Neuron (in vitro differentiated cells): ENCODE results near the gene KRT27.
"Not testable (repeated sequence)": the region's sequence is repeated elsewhere in the genome, so short reads cannot be mapped to it uniquely, and the experiment has no call there.

Experiments used
- H2AFZ ChIP-seq: one replicate; pipeline ENCODE4 v1.6.1; 2013; ENCODE audit warnings: low read depth, mild to moderate bottlenecking, inconsistent platforms, low read length, moderate library complexity
- H3K27me3 ChIP-seq: one replicate; pipeline ENCODE4 v1.6.1; 2013; ENCODE audit warnings: low read length; ENCODE audit not compliant: insufficient read depth
- H3K36me3 ChIP-seq: one replicate; pipeline ENCODE4 v1.6.1; 2013; ENCODE audit warnings: low read length; ENCODE audit not compliant: insufficient read depth
- H3K4me1 ChIP-seq: one replicate; pipeline ENCODE4 v1.6.1; 2013; ENCODE audit warnings: low read length; ENCODE audit not compliant: insufficient read depth
- H3K4me3 ChIP-seq: 2 replicates; pipeline ENCODE4 v1.5.1; 2013; ENCODE audit warnings: mild to moderate bottlenecking, low read length, moderate library complexity
- H3K9me3 ChIP-seq: one replicate; pipeline ENCODE4 v1.6.1; 2013; ENCODE audit warnings: low read length

Gene KRT27

DNA sequence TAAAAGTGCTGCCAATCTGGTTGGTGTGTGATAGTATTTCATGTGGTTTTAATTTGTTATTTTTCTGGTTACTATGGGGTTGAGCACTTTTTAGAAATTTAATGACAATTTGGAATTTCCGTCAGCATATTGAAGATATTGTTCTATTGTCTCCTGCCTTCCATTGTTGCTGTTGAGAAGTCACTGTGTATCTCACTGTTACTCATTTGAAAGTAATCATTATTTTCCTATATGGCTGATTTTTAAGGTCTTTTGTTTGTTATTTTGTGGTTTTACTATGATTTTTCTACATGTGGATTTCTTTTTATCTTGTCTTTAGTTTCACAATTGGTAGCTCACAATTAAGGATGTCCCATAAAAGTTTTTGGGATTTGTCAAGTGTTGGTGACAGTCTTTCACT, 18.6 kb downstream of the KRT27 start:
- peaks cover 4% of the 10 kb centered on the region for H3K9me3 ChIP-seq
- H3K27me3 ChIP-seq: no peaks in the 10 kb centered on the region
- no peaks in the 10 kb centered on the region for H3K4me1 ChIP-seq
- no peaks in the 10 kb centered on the region for H3K36me3 ChIP-seq
- H3K4me3 ChIP-seq: no peak overlapping the region
- no peak overlapping the region for H2AFZ ChIP-seq

DNA sequence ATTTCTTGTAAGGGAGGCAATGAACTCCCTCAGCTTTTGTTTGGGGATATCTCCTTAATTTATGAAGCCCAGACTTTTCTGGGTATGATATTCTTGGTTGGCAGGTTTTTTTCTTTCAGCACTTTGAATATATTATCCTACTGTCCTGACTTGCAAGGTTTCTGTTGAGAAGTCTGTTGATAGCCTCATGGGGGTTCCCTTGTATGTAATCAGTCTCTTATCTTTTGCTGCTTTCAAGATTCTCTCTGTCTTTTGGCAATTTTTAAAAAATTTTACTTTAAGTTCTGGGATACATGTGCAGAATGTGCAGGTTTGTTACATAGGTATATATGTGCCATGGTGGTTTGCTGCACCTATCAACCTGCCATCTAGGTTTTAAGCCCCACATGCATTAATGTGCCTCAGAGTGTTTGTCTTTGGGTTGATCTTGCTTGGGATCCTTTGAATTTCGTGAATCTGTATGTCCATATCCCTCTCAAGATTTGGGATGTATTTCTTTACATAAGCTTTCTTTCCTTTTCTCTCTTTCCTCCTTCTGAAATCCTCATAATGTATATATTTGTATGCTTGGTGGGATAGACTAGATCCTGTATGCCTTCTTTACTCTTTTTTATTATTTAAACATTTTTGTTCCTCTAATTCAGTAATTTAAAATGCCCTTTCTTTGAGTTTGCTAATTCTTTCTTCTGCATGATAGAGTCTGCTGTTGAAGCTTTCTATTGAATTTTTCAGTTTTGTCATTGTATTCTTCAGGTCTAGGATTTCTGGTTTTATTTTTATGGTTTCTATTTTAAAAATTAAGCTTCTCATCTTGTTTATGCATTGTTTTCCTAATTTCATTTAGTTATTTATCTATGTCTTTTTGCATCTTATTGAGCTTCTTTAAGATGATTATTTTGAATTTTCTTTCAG, 22.0 kb downstream of the KRT27 start:
- H3K4me3 ChIP-seq: no peak overlapping the region
- H3K9me3 ChIP-seq: peaks cover 4% of the 10 kb centered on the region
- H3K4me1 ChIP-seq: no peaks in the 10 kb centered on the region
- no peaks in the 10 kb centered on the region for H3K36me3 ChIP-seq
- H3K27me3 ChIP-seq: no peaks in the 10 kb centered on the region
- no peak overlapping the region for H2AFZ ChIP-seq

GRCh38 chr17:40755231-40755630, 27.1 kb downstream of the KRT27 start, which contains the start of gene KRT25:
Gene KRT25, minus strand, starts transcription at chr17:40755331. Its CDS starts 60 bp downstream, at chr17:40755271.
- Histone ChIP-seq H3K27me3 (peaks cover 2% of the 10 kb centered on the region), H3K4me3 (no peak within 1 kb of the TSS), H3K9me3 (peaks cover 2% of the 10 kb centered on the region), H3K36me3 (no peaks in the 10 kb centered on the region), H2AFZ (no peak within 1 kb of the TSS), H3K4me1 (no peaks in the 10 kb centered on the region)

GRCh38 chr17:40753804-40754203, 28.5 kb downstream of the KRT27 start:
- Histone ChIP-seq H3K9me3 (no peaks in the 10 kb centered on the region), H3K27me3 (peaks cover 4% of the 10 kb centered on the region), H2AFZ (no peak overlapping the region), H3K4me1 (no peaks in the 10 kb centered on the region), H3K4me3 (no peak overlapping the region), H3K36me3 (no peaks in the 10 kb centered on the region)

DNA sequence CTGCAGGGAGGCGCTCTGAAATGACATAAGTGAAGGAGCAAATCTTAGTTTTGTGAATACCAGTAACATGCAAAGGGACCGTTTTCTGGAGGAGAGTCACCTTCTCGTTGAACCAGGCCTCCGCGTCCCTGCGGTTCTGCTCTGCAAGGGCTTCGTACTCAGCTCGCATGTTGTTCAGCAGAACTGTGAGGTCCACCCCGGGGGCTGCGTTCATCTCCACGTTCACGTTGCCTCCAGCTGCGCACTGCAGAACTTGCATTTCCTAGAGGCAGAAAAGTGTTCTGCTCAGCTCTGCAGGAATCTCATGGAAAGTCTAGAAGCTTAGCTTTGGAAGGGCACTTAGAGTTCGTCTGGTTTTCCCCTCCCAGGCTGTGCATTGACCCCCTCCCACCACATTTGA, 31.3 kb downstream of the KRT27 start:
- Histone ChIP-seq H2AFZ (no peak overlapping the region), H3K36me3 (no peaks in the 10 kb centered on the region), H3K9me3 (no peaks in the 10 kb centered on the region), H3K4me3 (no peak overlapping the region), H3K27me3 (peaks cover 4% of the 10 kb centered on the region), H3K4me1 (no peaks in the 10 kb centered on the region)

DNA sequence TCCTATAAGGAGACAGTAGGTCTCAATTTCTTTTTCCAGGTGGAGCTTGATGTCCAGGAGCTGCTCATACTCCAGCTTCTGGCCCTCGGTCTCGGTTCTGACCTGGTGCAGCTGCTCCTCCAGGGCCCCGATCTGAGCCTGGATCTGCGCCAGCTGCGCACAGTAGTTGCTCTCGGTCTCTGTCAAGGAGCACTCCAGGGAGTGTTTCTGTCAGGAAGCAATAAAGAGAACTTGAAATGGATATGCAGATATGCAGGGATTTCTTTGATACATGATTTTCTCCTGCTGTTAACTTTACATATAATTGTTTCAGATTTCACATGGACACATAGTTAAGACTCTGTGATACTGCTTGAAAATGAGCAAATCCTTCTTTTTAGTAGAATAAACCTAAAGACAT, 32.0 kb downstream of the KRT27 start:
- no peaks in the 10 kb centered on the region for H3K4me1 ChIP-seq
- H3K27me3 ChIP-seq: peaks cover 4% of the 10 kb centered on the region
- no peak overlapping the region for H3K4me3 ChIP-seq
- H2AFZ ChIP-seq: no peak overlapping the region
- H3K9me3 ChIP-seq: no peaks in the 10 kb centered on the region
- no peaks in the 10 kb centered on the region for H3K36me3 ChIP-seq

GRCh38 chr17:40748666-40749065, 33.7 kb downstream of the KRT27 start:
- H3K4me3 ChIP-seq, H3K36me3 ChIP-seq, H2AFZ ChIP-seq, H3K27me3 ChIP-seq, H3K4me1 ChIP-seq, H3K9me3 ChIP-seq: not testable (repeated sequence)

- no peaks in the 10 kb centered on the region for H3K9me3 ChIP-seq
- no peaks in the 10 kb centered on the region for H3K36me3 ChIP-seq
- no peak overlapping the region for H2AFZ ChIP-seq
- no peak overlapping the region for H3K4me3 ChIP-seq
- no peaks in the 10 kb centered on the region for H3K4me1 ChIP-seq
- H3K27me3 ChIP-seq: peaks cover 15% of the 10 kb centered on the region
Measured at GRCh38 chr17:40738553-40738952, 43.8 kb downstream of the KRT27 start.

DNA sequence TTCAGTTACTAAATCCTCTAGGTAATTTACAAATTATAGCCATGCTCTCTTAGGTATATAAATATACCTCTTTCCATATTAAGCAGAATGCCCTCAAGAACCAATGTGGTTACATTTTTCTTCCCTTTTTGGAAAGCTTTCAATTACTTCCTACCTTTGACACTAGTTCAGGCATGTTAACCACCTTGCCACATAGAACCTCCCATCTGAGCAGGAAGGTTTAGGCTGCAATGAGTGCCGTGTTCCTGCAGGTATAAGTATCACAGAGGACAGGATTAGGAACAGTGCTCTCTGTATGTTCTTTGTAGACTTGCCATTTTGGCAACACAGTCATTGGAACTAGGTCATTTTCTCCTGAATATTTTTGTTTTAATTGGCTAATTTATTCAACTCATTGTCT, 47.3 kb downstream of the KRT27 start:
- H2AFZ ChIP-seq: no peak overlapping the region
- H3K9me3 ChIP-seq: no peaks in the 10 kb centered on the region
- peaks cover 14% of the 10 kb centered on the region for H3K27me3 ChIP-seq
- H3K36me3 ChIP-seq: no peaks in the 10 kb centered on the region
- H3K4me3 ChIP-seq: no peak overlapping the region
- no peaks in the 10 kb centered on the region for H3K4me1 ChIP-seq

DNA sequence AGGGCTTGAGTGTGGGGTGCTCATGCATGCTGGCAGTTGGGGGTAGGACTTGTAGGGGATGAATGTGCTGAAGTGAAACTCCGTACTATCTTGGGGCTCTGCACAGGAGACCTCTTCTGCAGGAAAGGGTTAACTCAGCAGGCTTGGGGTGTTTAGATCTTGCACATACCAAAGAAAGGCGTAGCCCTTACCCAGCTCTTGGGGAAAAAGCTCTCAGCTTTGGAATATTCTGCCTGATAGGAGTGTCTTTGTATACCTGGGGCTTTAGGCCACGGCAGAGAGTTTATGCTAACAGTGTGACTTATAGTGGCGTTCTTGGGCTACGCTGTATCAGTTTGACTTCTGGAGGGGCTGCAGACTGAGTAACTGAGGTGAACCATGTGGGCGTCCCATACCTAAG, 48.3 kb downstream of the KRT27 start:
- H3K27me3 ChIP-seq: peaks cover 13% of the 10 kb centered on the region
- no peaks in the 10 kb centered on the region for H3K36me3 ChIP-seq
- H2AFZ ChIP-seq: no peak overlapping the region
- no peaks in the 10 kb centered on the region for H3K9me3 ChIP-seq
- H3K4me1 ChIP-seq: no peaks in the 10 kb centered on the region
- no peak overlapping the region for H3K4me3 ChIP-seq

DNA sequence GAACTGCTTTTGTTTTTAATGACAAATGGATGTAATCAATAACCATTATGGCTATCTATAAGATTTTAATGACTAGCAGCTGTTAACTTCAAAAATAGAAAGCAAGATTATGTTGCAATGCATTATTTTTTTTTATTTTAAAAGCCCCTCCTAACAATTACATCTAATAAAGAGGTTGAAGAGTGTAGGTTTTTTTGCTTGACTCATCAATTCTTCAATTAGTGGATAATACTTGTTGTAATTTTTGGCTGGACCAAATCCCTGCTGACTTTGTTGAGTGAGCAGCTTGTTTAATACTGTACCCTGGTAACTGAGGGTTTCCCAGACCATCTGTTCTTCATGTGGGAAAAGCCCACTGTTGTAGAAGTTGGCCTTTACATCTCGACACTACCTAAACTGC, 51.4 kb downstream of the KRT27 start:
- Histone ChIP-seq H3K4me1 (no peaks in the 10 kb centered on the region), H3K9me3 (no peaks in the 10 kb centered on the region), H3K36me3 (no peaks in the 10 kb centered on the region), H3K4me3 (no peak overlapping the region), H3K27me3 (peaks cover 10% of the 10 kb centered on the region), H2AFZ (no peak overlapping the region)

DNA sequence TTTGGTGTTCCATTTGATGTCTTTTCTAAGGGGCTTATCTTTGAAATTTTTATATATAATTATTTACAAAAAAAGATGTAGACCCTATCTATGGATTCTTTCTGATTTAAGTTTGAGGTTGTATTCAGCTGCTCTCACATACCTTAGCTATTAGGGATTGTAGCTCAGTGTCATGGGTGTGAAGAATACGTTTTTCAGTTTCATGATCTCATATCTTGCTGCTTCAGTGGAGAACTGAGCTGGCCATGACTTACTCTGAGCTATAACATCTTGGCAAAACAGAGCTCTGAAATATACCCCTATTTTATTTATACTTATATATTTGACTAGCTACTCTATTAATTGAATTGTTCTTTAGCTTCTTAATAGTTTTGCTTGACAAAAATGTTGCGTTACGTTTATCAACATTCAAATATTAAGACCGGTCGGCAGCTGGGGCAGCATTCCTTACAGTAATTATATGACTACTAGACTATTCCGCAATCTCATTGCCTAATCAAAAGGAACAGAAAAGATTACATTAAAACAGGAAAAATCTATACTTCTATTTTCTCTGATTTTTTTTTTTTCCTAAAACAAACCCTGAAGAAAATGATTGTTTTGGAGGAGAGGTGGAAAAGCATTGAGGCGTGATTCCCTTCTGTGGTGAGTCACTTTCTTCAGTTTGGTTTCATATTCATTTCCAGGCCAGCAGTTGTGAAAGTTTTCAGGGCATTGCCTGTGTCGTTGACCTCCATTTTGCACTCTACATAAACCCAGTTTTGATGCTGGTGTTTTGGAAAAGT, 54.7 kb downstream of the KRT27 start:
- Histone ChIP-seq H3K4me1 (no peaks in the 10 kb centered on the region), H3K27me3 (no peaks in the 10 kb centered on the region), H3K4me3 (no peak overlapping the region), H3K36me3 (no peaks in the 10 kb centered on the region), H2AFZ (no peak overlapping the region), H3K9me3 (no peaks in the 10 kb centered on the region)

DNA sequence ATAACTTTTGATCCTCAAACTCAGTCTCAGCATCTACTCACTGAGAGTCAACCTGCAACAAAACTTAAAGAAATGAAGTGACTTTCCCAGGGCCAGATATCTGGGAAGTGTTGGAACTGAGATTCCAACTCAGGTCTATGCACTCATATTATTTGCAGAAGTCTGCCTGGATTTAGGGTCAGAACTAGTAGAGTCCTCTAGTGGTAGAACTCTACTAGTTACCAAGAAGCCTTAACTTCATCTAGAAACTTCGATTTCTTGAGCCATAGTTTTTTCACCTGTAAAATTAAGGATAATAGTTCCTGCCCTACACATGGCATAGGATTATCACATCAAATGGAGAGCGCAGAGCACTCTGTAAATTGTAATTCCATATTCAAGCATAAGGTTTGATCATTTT, 55.4 kb downstream of the KRT27 start:
- no peaks in the 10 kb centered on the region for H3K27me3 ChIP-seq
- H3K4me1 ChIP-seq: no peaks in the 10 kb centered on the region
- no peaks in the 10 kb centered on the region for H3K9me3 ChIP-seq
- no peak overlapping the region for H2AFZ ChIP-seq
- no peaks in the 10 kb centered on the region for H3K36me3 ChIP-seq
- no peak overlapping the region for H3K4me3 ChIP-seq
